ENCODE data around the gene ZCCHC24.

ZCCHC24 gene

DNA sequence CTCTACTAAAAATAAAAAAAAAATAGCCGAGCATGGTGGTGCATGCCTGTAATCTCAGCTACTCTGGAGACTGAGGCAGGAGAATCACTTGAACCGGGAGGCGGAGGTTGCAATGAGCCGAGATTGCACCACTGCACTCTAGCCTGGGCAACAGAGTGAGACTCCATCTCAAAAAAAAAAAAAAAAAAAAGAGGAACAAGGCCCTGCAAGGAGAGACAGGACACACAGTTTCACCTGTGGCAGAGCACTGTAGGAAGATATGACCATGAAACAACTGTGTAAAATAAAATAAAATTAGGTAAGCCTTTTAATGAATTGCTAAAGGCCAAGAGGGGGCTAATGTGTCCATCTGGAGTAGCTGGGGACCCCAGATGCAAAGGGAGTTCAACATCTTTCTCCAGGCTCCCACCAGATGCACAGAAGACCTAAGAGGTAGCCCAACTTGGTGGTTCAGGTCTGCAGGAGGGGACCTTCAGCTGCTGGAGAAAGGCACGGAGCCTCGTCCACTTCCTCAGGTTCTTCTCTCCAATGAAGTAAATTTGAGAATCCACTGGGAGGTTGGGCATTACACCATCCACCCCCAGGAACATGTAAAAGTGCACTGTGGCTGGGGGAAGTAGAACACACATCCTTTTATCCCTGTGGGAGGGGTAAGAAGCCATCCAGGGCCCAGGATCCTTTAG, 85.5 kb downstream of the ZCCHC24 start:
- DNase-seq (ENCODE audit: low read depth) = no peak

GRCh38 chr10:79358811-79359210, 86.6 kb downstream of the ZCCHC24 start:
- DNase-seq (ENCODE audit: low read depth) = no peak

GRCh38 chr10:79357180-79357579, 88.2 kb downstream of the ZCCHC24 start:
- no peak for DNase-seq (ENCODE audit: low read depth)

GRCh38 chr10:79356104-79356503, 89.3 kb downstream of the ZCCHC24 start:
- DNase-seq (ENCODE audit: low read depth) = no peak

- no peak for DNase-seq (ENCODE audit: low read depth)
Measured at GRCh38 chr10:79355420-79356017, 89.9 kb downstream of the ZCCHC24 start.

DNA sequence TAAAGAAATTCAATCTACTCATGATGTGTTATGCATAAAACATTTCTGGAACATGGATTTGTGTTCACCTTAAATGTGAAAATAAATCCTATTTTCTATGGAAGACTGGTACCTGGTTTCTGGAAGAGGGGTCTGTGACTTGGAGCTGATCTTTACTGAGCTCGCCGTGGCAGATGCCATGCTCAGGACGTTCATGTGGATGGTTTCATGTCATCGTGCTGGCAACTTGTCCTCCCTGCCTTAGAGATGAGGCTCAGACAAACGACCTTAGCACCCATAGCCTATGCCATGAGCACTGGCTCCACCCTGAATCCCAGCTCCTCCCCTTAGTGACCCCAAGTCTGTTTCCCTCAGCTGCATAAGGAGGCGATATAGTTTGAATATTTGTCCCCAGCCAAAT, 90.8 kb downstream of the ZCCHC24 start:
- DNase-seq (ENCODE audit: low read depth) = no peak

DNA sequence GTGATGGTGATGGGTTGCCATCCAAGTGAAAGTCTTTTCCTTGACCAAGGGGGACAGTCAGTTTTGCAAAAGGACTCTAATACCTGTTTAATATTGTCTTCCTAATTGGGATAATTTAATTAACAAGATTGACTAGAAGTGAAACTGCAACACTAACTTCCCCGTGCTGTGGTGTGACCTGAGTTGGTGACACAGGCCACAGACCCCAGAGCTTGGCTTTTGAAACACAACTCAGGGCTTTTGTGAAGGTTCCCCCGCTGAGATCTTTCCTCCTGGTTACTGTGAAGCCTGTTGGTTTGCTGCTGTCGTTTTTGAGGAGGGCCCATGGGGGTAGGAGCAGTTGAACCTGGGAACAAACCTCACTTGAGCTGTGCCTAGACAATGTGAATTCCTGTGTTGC, 91.3 kb downstream of the ZCCHC24 start:
- no peak for DNase-seq (ENCODE audit: low read depth)

DNA sequence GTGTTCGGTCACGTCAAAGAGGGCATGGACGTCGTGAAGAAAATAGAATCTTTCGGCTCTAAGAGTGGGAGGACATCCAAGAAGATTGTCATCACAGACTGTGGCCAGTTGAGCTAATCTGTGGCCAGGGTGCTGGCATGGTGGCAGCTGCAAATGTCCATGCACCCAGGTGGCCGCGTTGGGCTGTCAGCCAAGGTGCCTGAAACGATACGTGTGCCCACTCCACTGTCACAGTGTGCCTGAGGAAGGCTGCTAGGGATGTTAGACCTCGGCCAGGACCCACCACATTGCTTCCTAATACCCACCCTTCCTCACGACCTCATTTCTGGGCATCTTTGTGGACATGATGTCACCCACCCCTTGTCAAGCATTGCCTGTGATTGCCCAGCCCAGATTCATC, 91.7 kb downstream of the ZCCHC24 start:
- no peak for DNase-seq (ENCODE audit: low read depth)

DNA sequence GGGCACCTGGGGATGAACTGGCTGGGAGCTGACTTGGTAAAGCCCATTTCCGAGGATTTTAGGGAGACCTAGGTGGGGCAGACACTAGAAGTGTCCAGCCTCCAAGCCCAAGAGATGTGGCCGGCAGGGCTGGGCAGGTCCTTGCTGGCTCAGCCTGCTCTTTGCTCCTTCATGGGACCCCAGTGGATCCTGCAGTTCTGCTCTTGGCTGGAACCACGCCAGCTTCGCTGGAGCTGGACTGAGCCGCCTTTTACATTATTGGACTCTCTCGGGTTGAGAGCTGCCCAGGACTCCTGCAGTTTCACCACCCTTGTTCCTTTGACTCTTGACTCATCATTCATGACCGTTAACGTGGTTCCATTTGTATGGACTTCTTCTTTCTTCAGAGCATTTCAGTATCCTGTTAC, 92.4 kb downstream of the ZCCHC24 start:
- no peak for DNase-seq (ENCODE audit: low read depth)

GRCh38 chr10:79352035-79352877, 93.2 kb downstream of the ZCCHC24 start:
- DNase-seq (ENCODE audit: low read depth) = no peak

DNA sequence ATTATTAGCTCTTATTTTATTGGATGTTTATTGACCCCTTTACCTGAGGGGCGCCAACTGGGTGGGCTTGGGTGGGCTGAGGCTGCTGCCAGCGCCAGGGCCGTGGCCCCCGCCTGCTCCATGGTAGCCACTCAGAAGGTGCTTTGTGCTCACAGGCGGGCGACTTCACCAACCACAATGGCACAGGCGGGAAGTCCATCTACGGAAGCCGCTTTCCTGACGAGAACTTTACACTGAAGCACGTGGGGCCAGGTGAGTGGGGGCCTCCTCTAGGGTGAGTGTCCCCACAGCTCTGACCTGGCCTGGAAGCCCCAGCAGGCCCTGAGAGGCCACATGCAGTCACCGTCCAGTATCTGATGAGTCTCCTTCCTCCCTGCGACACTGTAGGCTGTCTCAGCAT, 94.1 kb downstream of the ZCCHC24 start:
- DNase-seq (ENCODE audit: low read depth) = no peak

DNA sequence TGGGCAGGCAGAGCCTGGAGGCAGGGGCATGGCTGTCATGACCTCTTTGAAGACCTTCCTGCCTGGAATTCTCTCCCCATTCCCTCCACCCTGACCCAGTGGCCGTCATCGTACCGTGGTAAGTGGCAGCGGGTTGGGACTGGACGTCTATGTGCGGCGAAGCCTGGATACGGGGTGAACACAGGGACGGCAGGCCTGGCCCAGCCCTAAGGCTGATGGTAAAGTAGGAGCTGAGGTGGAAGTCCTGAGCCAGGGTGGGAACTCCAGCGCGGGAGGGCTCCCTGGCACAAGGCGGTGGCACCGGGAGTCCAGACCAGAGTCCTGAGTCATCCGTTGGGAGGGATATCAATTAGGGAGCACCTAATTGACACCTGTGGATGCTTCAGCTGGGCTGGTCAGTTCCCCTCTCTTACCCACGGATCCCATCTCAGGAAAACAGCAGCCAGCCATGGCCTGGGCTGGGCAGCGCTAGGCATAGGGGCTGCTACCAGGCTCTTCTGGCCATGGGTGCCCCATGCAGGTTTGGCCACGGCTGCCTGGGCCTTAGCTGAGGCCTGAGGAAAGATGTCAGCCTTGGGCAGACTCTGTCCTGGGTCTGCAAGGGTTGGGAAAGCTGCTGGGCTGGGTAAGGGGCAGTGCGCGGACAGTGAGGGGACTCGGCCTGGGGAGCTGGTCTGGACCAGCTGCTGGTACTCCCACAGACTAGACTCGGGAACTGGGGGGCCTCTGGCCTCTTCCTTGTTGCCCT, 94.8 kb downstream of the ZCCHC24 start:
- no peak for DNase-seq (ENCODE audit: low read depth)

GRCh38 chr10:79349766-79350406, 95.5 kb downstream of the ZCCHC24 start:
- no peak for DNase-seq (ENCODE audit: low read depth)

DNA sequence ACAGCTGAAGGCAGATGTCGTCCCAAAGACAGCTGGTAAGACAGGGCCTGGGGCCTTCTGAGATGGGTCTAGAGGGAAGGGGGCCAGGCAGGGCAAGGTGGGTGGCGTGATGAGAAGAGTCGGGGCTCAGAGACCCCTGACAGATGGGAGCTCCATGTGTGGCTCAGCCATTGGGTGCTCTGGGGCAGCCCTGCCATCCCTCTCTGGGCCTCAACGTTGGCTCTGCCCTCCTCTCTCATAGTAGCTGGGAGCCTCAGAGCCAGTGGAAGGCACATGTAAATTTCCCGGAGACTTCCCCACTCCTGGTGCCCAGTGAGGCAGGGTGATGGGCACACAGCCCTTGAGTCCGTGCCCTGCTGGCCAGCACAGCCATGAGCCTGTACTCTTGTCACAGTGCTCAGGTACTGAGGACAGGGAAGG, 96.3 kb downstream of the ZCCHC24 start:
- DNase-seq (ENCODE audit: low read depth) = no peak

DNA sequence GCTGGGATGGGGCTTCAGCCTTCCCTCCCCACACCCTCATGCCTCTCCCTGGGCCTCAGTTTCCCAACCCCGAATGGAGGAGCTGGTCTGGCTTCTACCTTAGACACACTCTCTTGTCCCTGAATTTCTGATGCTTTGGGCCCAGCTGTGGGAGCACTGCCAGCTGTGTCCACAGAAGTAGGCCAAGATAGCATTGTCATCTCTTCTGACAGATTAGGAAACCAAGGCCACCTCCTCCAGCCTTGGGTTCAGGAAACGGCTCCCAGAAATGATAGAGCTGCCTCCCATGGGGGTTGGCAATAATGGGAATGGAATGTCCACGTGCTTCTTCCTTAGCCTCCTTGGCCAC, 96.8 kb downstream of the ZCCHC24 start:
- no peak for DNase-seq (ENCODE audit: low read depth)

DNA sequence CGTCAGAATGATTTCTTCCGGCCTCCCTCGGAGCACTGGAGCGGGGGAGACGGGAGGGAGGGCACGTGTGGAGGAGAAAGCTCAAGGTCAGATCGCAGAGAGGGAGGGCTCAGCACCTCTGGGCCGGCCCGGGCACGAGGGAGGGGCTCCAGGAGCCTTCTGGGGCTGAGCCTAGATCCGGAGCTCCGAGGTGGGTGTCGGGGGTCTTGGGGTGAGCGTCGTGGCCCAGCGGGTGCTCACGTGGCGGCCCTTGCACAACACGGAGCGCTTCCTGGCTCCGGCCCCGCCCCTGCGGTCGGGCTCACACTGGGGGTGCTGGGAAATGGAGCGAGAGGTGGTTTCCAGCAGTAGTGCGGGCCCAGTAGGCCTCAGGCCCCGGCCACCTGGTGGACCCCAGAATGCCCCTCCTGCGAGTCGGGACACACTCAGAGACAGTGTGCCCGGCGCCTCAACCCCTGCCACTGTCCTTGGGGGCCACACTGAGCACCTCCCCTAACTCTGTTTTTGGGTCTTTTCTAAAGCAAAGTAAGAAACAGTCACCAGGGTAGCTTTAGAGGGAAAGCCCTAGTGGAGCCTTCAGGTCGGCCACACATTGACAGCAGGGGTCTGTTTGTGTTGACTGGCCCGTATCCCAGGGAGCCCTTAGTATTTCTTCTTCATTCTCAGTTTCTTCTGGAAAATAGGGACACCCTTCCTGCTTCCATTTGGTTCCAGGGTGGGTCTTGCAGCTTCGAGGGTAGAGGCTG, 97.4 kb downstream of the ZCCHC24 start:
- peak; percentile 47 for DNase-seq (ENCODE audit: low read depth)

DNA sequence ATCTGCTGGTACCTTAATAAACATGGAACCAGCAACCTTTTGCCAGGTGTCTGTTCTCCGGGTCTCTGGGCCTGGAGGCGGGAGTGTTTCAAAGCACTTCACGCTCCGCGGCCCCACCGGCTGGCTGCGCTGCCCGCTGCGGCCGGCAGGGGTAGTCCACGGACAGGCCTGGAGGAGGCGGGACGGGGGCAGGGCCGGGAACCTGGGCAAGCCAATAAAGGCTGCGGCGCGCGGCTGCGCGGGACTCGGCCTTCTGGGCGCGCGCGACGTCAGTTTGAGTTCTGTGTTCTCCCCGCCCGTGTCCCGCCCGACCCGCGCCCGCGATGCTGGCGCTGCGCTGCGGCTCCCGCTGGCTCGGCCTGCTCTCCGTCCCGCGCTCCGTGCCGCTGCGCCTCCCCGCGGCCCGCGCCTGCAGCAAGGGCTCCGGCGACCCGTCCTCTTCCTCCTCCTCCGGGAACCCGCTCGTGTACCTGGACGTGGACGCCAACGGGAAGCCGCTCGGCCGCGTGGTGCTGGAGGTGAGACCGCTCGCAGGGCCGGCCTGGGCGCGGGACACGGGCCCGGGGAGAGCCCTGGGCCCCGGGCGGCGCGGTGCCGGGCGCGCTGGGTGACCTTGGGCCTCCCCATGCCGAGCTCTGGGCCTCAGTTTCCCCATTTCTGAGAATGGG, 98.1 kb downstream of the ZCCHC24 start, which contains the start of gene PPIF:
PPIF (plus strand) TSS at position 244 of the 668 bp plus-strand sequence; CDS start at position 324, 80 bp downstream.
- peak; percentile 88 for DNase-seq (ENCODE audit: low read depth)

DNA sequence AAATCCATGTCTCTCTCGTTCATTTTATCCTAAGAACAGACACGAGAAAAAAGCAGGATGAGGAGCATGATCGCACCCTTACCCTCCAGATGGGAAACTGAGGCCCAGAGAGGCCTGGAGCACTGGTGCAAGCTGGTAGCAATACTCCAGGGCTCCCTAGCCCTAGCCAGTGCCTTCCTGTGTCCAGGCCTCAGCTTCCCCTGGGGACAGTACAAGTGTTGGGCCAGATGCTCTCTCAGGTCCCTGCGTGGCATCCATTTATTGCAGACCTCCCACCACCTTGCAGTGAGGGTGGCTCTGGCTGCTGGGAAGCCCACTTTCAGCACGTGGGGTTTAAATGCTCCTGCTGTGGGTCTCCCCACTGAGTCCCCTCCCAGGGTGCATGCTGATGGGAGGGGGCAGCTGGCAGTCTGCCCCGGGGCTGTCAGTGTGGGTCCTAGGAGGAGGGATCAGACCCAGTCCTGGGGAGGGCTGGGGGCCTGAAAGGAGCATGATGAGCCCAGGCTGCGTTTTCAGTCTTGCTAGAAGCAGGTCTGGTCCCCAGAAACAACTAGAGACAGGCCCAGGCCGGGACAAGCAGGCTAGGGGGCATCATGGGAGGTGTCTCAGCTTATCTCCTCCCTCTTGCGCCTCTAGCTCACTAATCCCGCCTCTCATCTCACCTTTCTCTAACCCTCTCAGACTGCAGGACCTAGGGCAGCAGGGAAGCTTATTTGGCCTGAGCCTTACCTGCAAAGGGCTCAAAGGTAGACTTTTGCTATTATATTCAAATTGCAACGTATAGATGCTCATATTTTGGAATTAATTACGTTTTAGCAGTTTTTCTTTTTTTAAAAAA, 98.8 kb downstream of the ZCCHC24 start:
- no peak for DNase-seq (ENCODE audit: low read depth)

GRCh38 chr10:79346012-79346340, 99.4 kb downstream of the ZCCHC24 start:
- no peak for DNase-seq (ENCODE audit: low read depth)

All from stimulated activated CD8-positive, alpha-beta memory T cell treated with anti-CD3 and anti-CD28 coated beads, Interleukin-12 subunit alpha, Interleukin-12 subunit beta, amount 100 ng/mL, for 1 hour (primary cell).